Activated gamma-delta T cell treated with anti-CD3 and anti-CD28 coated beads, Interleukin-2, amount 50 U/mL, for 16 hours (primary cell): ENCODE measurements around the gene MYOZ3.

ENCODE experiments used
- DNase-seq: peaks from one replicate; pipeline ENCODE4 v3.0.0-alpha.2; 2020; ENCODE audit warnings: low read depth

Gene MYOZ3

DNA sequence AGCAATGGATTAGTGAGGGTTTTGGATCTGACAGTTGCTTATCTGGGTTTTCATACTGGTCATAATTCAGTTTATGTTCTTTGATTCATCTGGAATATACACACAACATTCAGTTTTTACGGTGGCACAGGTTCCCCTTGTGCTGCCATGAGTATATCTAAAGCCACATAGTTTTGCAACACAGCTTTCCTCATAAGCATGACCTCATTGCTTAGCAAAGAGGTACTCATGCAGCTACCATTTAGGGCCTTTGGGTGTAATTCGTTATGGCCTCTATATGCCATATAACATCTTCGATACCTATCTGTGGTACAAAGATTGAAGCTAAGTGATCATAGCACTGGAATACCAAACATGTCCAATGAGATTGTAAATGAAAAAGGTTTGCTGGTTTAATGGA, 42.7 kb downstream of the MYOZ3 start:
- DNase-seq: no peak

DNA sequence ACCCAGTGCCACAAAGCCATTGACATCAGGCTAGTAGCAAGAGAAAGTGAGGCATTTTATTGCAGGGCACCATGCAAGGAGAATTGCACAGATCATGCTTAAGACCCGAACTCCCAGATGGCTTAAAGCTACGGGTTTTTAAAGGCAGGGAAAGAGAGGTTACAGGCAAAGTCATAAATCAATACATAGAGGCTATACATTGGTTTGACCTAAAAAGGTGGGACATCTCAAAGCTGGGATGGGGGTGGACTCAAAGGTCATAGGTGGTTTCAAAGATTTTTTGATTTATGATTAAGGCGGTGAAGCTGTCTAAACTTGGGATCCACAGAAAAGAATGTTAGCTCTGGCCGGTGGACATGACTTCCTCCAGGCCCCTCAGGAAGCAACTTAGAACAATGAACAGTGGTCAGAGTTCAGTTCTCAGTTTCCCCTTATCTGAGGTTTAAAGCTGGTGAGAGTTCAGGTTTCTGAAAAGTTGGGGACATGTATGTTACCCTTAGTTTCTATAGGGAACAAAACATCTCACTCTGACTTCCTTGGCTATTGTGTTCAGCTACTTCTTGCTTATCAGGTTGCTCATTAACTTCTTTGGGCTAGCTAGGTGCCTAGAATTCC, 45.8 kb downstream of the MYOZ3 start:
- DNase-seq: no peak

GRCh38 chr5:150710165-150710564, 49.1 kb downstream of the MYOZ3 start:
- DNase-seq: no peak

GRCh38 chr5:150723845-150724244, 62.8 kb downstream of the MYOZ3 start:
- DNase-seq: no peak
